Stimulated activated naive CD8-positive, alpha-beta T cell treated with anti-CD3 and anti-CD28 coated beads, Interleukin-15, amount 100 ng/mL, for 72 hours (primary cell): Measurements from ENCODE around the gene EXOC8.
A peak's percentile ranks its signal among the peaks of the same experiment; 100 is the strongest.

Experiments used
- ATAC-seq: fragments of 150-1000 bp; cut with Tn5 transposase; 2 replicates; pipeline ENCODE4 v1.10.0; 2021; ENCODE audit warnings: mild to moderate bottlenecking, moderate library complexity
- DNase-seq, 2 donors: peaks; one replicate each; pipeline ENCODE4 v3.0.0; 2021 to 2022
- H3K27ac Mint-ChIP-seq, 2 donors: one replicate each; pipeline ENCODE4 v1.8.0; 2022; ENCODE audit warnings: mild to moderate bottlenecking in 2 of 2, mixed read lengths in 2 of 2, moderate library complexity in 2 of 2
- H3K27me3 Mint-ChIP-seq: one replicate; pipeline ENCODE4 v1.8.0; 2022; ENCODE audit warnings: mixed read lengths
- H3K4me1 Mint-ChIP-seq: one replicate; pipeline ENCODE4 v1.8.0; 2022; ENCODE audit warnings: mild to moderate bottlenecking, mixed read lengths
- H3K4me3 Mint-ChIP-seq, 2 donors: one replicate each; pipeline ENCODE4 v1.8.0; 2022; ENCODE audit warnings: mild to moderate bottlenecking in 2 of 2, mixed read lengths in 2 of 2, moderate library complexity in 1 of 2
- H3K9me3 Mint-ChIP-seq, 2 donors: one replicate each; pipeline ENCODE4 v1.8.0; 2022; ENCODE audit warnings: mixed read lengths in 2 of 2

EXOC8 gene

DNA sequence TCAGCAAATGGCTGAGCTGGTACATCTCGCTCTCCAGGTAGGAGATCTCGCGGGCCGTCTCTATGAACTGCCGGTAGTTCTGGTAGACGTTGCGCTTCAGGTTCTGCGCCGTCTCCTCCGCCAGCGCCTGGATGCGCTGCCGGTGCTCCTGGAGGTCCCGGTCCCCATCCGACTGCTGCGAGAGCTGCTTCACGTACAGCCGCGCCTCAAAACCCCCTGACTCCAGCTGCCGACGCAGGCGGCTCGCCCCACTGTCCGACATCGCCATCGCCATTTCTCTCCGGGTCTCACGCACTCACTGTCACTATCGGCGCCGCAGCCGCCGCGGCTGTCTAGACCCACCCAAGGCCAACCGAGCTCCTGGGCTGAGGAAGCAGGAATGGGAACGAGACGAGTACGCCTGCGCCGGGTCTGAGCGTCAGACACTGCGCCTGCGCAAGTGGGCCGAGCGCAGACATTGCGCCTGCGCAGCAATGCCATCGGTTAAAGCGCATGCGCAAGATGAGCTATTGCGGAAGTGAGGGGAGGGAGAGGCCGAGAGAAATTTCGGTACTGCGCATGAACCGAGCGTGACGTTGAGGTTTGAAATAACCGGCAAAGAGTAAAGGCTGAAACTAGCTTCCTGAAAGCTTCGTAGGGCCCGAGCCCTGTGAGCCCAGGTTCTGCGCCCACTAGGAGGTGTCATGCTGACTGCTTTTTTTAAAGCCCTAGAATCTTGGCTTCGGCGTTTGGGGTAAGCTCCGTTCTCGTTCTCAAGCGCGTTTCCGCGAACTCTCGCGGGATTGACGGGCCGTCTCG lies at the start of gene EXOC8:
TSS of gene EXOC8 (minus strand) at position 381 of the 798 bp plus-strand sequence. CDS start at position 274, 107 bp downstream.
- peak within 1 kb of the TSS; percentile 90 to 97 for H3K4me3 Mint-ChIP-seq
- peak within 1 kb of the TSS; percentile 99 to 100 for H3K27ac Mint-ChIP-seq
- ATAC-seq (peak; percentile 88), DNase-seq (peak; percentile 96 to 97)
- H3K4me1 Mint-ChIP-seq = peaks cover 40% of the 10 kb centered on the region
- H3K27me3 Mint-ChIP-seq = no peaks in the 10 kb centered on the region
- H3K9me3 Mint-ChIP-seq = no peaks in the 10 kb centered on the region

DNA sequence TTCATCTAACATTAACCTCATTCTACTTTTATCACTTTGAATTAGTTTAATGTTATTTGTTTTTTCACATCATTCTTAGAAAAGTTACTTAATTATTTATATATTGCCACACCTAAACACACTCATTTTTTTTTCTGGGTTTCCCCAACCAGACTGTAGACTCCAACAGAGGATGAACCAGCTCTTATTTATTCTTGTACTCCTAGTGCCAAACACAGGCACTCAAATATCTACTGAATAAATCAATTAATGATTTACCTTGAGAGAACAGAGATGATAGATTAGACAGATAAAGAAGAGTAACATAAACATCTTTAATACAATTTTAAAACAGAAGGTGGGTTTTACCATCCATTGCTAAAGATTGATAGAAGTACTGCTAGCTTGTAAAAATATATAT lies 48.8 kb upstream of the EXOC8 start:
- H3K27ac Mint-ChIP-seq = no peak overlapping the region
- no peaks in the 10 kb centered on the region for H3K9me3 Mint-ChIP-seq
- no peak overlapping the region for H3K4me3 Mint-ChIP-seq
- no peak for DNase-seq
- no peak for ATAC-seq
- peaks cover 32% of the 10 kb centered on the region for H3K4me1 Mint-ChIP-seq
- no peaks in the 10 kb centered on the region for H3K27me3 Mint-ChIP-seq

DNA sequence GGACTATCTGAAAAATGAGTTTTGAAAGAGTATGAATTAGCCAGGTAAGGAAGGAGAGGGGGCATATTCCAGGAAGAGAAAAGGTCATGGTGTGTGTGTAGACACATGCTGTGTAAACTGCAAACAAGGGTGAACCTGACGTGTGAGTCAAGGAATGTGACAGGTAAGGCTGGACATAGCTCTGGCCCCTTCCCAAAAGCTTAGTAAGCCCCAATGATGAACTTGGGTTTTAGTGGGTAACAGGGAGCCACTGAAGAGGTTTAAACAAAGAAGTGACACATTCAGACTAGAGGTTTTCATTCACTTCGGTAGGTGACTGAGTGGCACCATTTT lies 47.7 kb upstream of the EXOC8 start:
- ATAC-seq = no peak
- Mint-ChIP-seq H3K9me3 (no peaks in the 10 kb centered on the region), H3K4me1 (peaks cover 24% of the 10 kb centered on the region), H3K27me3 (no peaks in the 10 kb centered on the region), H3K4me3 (no peak overlapping the region), H3K27ac (no peak overlapping the region)
- DNase-seq = no peak

- H3K27ac Mint-ChIP-seq = no peak overlapping the region
These were observed 47.2 kb upstream of the EXOC8 start for GRCh38 chr1:231384696-231385415.

GRCh38 chr1:231383159-231383860 lies 45.7 kb upstream of the EXOC8 start:
- DNase-seq (no peak), ATAC-seq (no peak)
- Mint-ChIP-seq H3K9me3 (no peaks in the 10 kb centered on the region), H3K4me1 (peaks cover 27% of the 10 kb centered on the region), H3K27me3 (no peaks in the 10 kb centered on the region), H3K27ac (no peak overlapping the region), H3K4me3 (no peak overlapping the region)

More at GRCh38 chr1:231384696-231385415, 47.2 kb upstream of the EXOC8 start:
- H3K27me3 Mint-ChIP-seq = no peaks in the 10 kb centered on the region
- no peaks in the 10 kb centered on the region for H3K9me3 Mint-ChIP-seq
- H3K4me1 Mint-ChIP-seq = peaks cover 21% of the 10 kb centered on the region
- ATAC-seq (no peak), DNase-seq (no peak)
- H3K4me3 Mint-ChIP-seq = no peak overlapping the region

- DNase-seq (no peak), ATAC-seq (no peak)
- H3K27me3 Mint-ChIP-seq = no peaks in the 10 kb centered on the region
- H3K4me3 Mint-ChIP-seq = no peak overlapping the region
- H3K4me1 Mint-ChIP-seq = peaks cover 27% of the 10 kb centered on the region
- no peaks in the 10 kb centered on the region for H3K9me3 Mint-ChIP-seq
- H3K27ac Mint-ChIP-seq = no peak overlapping the region
These were observed 44.8 kb upstream of the EXOC8 start for GRCh38 chr1:231382426-231382825.

GRCh38 chr1:231381729-231382128 lies 44.1 kb upstream of the EXOC8 start:
- ATAC-seq = no peak
- Mint-ChIP-seq H3K27ac (no peak overlapping the region), H3K27me3 (no peaks in the 10 kb centered on the region), H3K4me1 (peaks cover 34% of the 10 kb centered on the region), H3K4me3 (no peak overlapping the region), H3K9me3 (no peaks in the 10 kb centered on the region)
- no peak for DNase-seq

DNA sequence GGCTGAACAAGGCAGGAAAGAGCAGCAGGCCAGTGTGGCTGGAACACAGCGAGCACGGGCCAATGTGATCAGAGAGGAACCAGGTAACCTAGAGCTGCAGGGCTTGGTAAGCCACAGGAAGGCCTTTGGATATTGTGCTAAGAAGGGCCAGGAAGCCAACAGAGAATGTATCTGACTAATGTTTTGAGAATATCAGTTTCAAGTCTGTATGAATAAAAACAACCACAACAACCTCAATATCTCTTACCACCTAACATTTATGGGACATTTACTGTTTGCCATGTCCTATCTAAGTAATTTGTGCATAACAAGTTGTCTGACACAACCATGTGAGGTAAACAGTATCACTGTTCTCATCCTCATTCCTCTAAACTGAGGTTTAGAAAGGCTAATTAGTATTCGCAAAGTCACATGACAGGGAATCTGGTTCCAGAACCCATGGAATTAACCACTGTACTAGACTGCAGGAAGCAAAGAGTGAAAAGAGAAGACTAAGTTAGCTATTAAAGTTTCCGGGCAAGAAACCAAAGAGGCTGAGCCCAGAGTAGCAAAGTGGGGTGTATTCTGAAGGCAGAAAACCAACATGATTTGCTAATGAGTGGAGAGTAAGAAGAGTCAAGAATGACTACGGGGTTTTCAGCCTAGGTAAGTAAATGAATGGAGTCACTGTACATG lies 39.4 kb upstream of the EXOC8 start:
- peaks cover 38% of the 10 kb centered on the region for H3K4me1 Mint-ChIP-seq
- peak overlapping the region in 1 of 2 donors; percentile 57 for H3K4me3 Mint-ChIP-seq
- peak overlapping the region; percentile 47 to 48 for H3K27ac Mint-ChIP-seq
- peak; percentile 97 for ATAC-seq
- H3K9me3 Mint-ChIP-seq = no peaks in the 10 kb centered on the region
- DNase-seq = peak in 1 of 2 donors; percentile 54
- no peaks in the 10 kb centered on the region for H3K27me3 Mint-ChIP-seq

DNA sequence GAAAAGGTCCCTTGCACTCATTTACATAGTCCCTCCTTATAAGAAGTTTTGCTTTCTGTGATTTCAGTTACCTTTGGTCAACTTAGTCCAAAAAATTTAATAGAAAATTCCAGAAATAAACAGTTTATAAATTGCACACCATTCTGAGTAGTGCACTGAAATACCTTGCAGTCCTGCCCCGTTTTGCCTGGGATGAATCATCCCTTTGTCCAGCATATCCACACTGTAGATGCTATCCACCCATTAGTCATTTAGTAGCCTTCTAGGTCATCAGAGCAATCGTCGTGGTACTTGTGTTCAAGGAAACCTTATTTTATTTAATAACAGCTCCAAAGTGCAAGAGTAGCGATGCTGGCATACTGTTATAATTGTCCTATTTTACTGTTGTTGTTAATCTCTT lies 38.4 kb upstream of the EXOC8 start:
- no peak for DNase-seq
- no peak for ATAC-seq
- H3K27me3 Mint-ChIP-seq = no peaks in the 10 kb centered on the region

GRCh38 chr1:231374394-231374793 lies 36.7 kb upstream of the EXOC8 start:
- ATAC-seq (no peak), DNase-seq (no peak)
- no peaks in the 10 kb centered on the region for H3K27me3 Mint-ChIP-seq
- H3K27ac Mint-ChIP-seq = no peak overlapping the region
- H3K4me3 Mint-ChIP-seq = no peak overlapping the region
- H3K9me3 Mint-ChIP-seq = no peaks in the 10 kb centered on the region
- H3K4me1 Mint-ChIP-seq = peaks cover 31% of the 10 kb centered on the region

More for the DNA sequence above, 38.4 kb upstream of the EXOC8 start:
- Mint-ChIP-seq H3K4me3 (no peak overlapping the region), H3K9me3 (no peaks in the 10 kb centered on the region), H3K4me1 (peaks cover 38% of the 10 kb centered on the region), H3K27ac (no peak overlapping the region)

GRCh38 chr1:231372501-231372900 lies 34.8 kb upstream of the EXOC8 start:
- H3K27me3 Mint-ChIP-seq = no peaks in the 10 kb centered on the region
- no peak overlapping the region for H3K27ac Mint-ChIP-seq
- DNase-seq = no peak
- H3K4me1 Mint-ChIP-seq = peaks cover 12% of the 10 kb centered on the region
- H3K9me3 Mint-ChIP-seq = no peaks in the 10 kb centered on the region
- ATAC-seq = no peak
- no peak overlapping the region for H3K4me3 Mint-ChIP-seq

- no peak for DNase-seq
- Mint-ChIP-seq H3K4me1 (no peaks in the 10 kb centered on the region), H3K27me3 (no peaks in the 10 kb centered on the region), H3K9me3 (no peaks in the 10 kb centered on the region), H3K4me3 (no peak overlapping the region), H3K27ac (no peak overlapping the region)
- ATAC-seq = no peak
These were observed 31.6 kb upstream of the EXOC8 start for GRCh38 chr1:231369282-231369681.

- no peak overlapping the region for H3K27ac Mint-ChIP-seq
- H3K4me3 Mint-ChIP-seq = no peak overlapping the region
- ATAC-seq (no peak), DNase-seq (no peak)
- no peaks in the 10 kb centered on the region for H3K27me3 Mint-ChIP-seq
- H3K9me3 Mint-ChIP-seq = no peaks in the 10 kb centered on the region
- no peaks in the 10 kb centered on the region for H3K4me1 Mint-ChIP-seq
These were observed 26.5 kb upstream of the EXOC8 start for GRCh38 chr1:231364192-231364591.

DNA sequence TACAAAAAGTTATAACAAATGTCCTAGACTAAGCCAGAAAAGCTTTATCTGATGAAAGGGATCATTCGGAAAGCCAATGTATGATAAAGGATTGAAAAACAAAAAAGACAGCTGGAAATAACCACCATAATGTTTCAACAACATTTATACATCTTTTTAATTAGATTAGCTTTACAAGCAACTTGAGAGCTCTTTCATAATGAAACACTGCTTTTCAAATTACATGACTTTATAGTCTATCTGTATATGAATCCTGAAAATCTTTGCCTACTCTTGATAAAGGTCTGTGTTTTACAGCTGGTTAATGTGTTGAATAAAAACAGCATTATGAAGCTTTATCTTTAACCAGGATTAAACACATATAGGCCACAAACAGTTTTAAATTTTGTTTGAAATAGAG lies 26.0 kb upstream of the EXOC8 start:
- DNase-seq (no peak), ATAC-seq (no peak)
- no peaks in the 10 kb centered on the region for H3K27me3 Mint-ChIP-seq
- H3K27ac Mint-ChIP-seq = no peak overlapping the region
- no peaks in the 10 kb centered on the region for H3K4me1 Mint-ChIP-seq
- no peak overlapping the region for H3K4me3 Mint-ChIP-seq
- H3K9me3 Mint-ChIP-seq = no peaks in the 10 kb centered on the region

- DNase-seq (no peak), ATAC-seq (no peak)
- H3K27ac Mint-ChIP-seq = no peak overlapping the region
- H3K4me3 Mint-ChIP-seq = no peak overlapping the region
- no peaks in the 10 kb centered on the region for H3K9me3 Mint-ChIP-seq
- H3K4me1 Mint-ChIP-seq = peaks cover 5% of the 10 kb centered on the region
- no peaks in the 10 kb centered on the region for H3K27me3 Mint-ChIP-seq
These were observed 24.7 kb upstream of the EXOC8 start for GRCh38 chr1:231362325-231362724.
